B cell (primary cell): ENCODE results near the gene TTC28. TPM values are rescaled to one million over a fixed set of nuclear protein-coding genes. Genes with fewer than 3 reads are reported as not detected.

Source experiments
- ATAC-seq: fragments of 200-7000 bp; cut with Tn5 transposase; one replicate; pipeline ENCODE4 v1.10.0; 2021; ENCODE audit warnings: low read depth, mild to moderate bottlenecking, moderate number of reproducible peaks, moderate library complexity
- CTCF ChIA-PET: fragments of 350-600 bp; sonication (Branson Sonifier 250); formaldehyde crosslinking; loops from one replicate; lab custom pipeline; 2021; ENCODE audit warnings: antibody characterized with exemption, inconsistent platforms; lab: Charles Lee
- POLR2A ChIA-PET: fragments of 350-600 bp; sonication (Branson Sonifier 250); formaldehyde crosslinking; loops from one replicate; lab custom pipeline; 2021; ENCODE audit warnings: antibody characterized with exemption; lab: Charles Lee
- DNase-seq: peaks from one replicate; pipeline ENCODE4 v3.0.0; 2013
- H2AFZ ChIP-seq: 2 replicates; pipeline ENCODE4 v1.6.1; 2012; ENCODE audit warnings: mild to moderate bottlenecking, low read depth, low read length; ENCODE audit not compliant: insufficient read depth, poor library complexity, severe bottlenecking
- H3K27ac ChIP-seq, 2 donors: 1 replicate in 1 of 2; 2 replicates in 1 of 2; pipeline ENCODE4 v1.5.1; 2012 to 2013; ENCODE audit warnings: low read length in 2 of 2, mild to moderate bottlenecking in 2 of 2, moderate library complexity in 1 of 2
- H3K27me3 ChIP-seq, 4 experiments: fragments of 200-600 bp in 1 of 4; sonication (generic) in 1 of 4; replicated peaks in 1 of 4; 1 replicate in 2 of 4; 2 replicates in 2 of 4; pipeline versions ENCODE4 v1.6.1 to v1.7.0; 2013 to 2016; ENCODE audit warnings: low read length in 3 of 4, mild to moderate bottlenecking in 2 of 4, mixed read lengths in 1 of 4, moderate library complexity in 1 of 4; ENCODE audit not compliant: insufficient read depth in 4 of 4, control insufficient read depth in 3 of 4; ENCODE audit errors: control extremely low read depth in 1 of 4
- H3K36me3 ChIP-seq, 2 experiments: replicated peaks in 1 of 2; 1 replicate in 1 of 2; 2 replicates in 1 of 2; pipeline versions ENCODE4 v1.6.1 to v1.7.1; 2013; ENCODE audit warnings: low read length in 1 of 2; ENCODE audit not compliant: insufficient read depth in 2 of 2, control insufficient read depth in 1 of 2; ENCODE audit errors: control extremely low read depth in 1 of 2, extremely low read depth in 1 of 2
- H3K4me1 ChIP-seq, 2 donors: fragments of 200-600 bp in 1 of 2; sonication (generic) in 1 of 2; 1 replicate in 1 of 2; 2 replicates in 1 of 2; pipeline versions ENCODE4 v1.5.1 to v1.6.1; 2013 to 2017; ENCODE audit warnings: low read length in 2 of 2; ENCODE audit not compliant: control insufficient read depth in 2 of 2, insufficient read depth in 2 of 2
- H3K4me2 ChIP-seq: replicated peaks from 2 replicates; pipeline ENCODE3; 2012; ENCODE audit warnings: mild to moderate bottlenecking, low read depth, low read length; ENCODE audit not compliant: poor library complexity, severe bottlenecking
- H3K4me3 ChIP-seq, 5 experiments: fragments of 200-600 bp in 1 of 5; sonication (generic) in 1 of 5; 1 replicate in 3 of 5; 2 replicates in 2 of 5; pipeline versions ENCODE4 v1.5.1 to v1.7.0; 2011 to 2016; ENCODE audit warnings: low read length in 4 of 5, mild to moderate bottlenecking in 4 of 5, low read depth in 2 of 5, control low read depth in 1 of 5, moderate library complexity in 1 of 5; ENCODE audit not compliant: insufficient read depth in 1 of 5; ENCODE audit errors: control extremely low read depth in 1 of 5, extremely low read depth in 1 of 5
- H3K79me2 ChIP-seq: fragments of 200-600 bp; sonication (generic); one replicate; pipeline ENCODE4 v1.6.0; 2016; ENCODE audit warnings: low read length; ENCODE audit not compliant: control insufficient read depth, insufficient read depth
- H3K9ac ChIP-seq: fragments of 200-600 bp; sonication (generic); 2 replicates; pipeline ENCODE4 v1.6.1; 2017; ENCODE audit warnings: mild to moderate bottlenecking, low read length, moderate library complexity
- H3K9me3 ChIP-seq, 3 donors: one replicate each; pipeline versions ENCODE4 v1.6.1 to v1.7.1; 2013; ENCODE audit warnings: low read length in 2 of 3; ENCODE audit not compliant: control insufficient read depth in 2 of 3, insufficient read depth in 1 of 3; ENCODE audit errors: control extremely low read depth in 1 of 3
- H4K20me1 ChIP-seq: 2 replicates; pipeline ENCODE4 v1.6.0; 2012; ENCODE audit warnings: mild to moderate bottlenecking, low read length; ENCODE audit not compliant: insufficient read depth, control insufficient read depth, poor library complexity, severe bottlenecking
- H3K27ac Mint-ChIP-seq: one replicate; pipeline ENCODE4 v1.8.0; 2021; ENCODE audit warnings: mixed read lengths
- H3K27me3 Mint-ChIP-seq: one replicate; pipeline ENCODE4 v1.8.0; 2021; ENCODE audit warnings: mixed read lengths
- H3K4me1 Mint-ChIP-seq: one replicate; pipeline ENCODE4 v1.8.0; 2021; ENCODE audit warnings: mixed read lengths
- H3K4me3 Mint-ChIP-seq: one replicate; pipeline ENCODE4 v1.8.0; 2021; ENCODE audit warnings: mixed read lengths
- H3K9me3 Mint-ChIP-seq: one replicate; pipeline ENCODE4 v1.8.0; 2022; ENCODE audit warnings: mixed read lengths; ENCODE audit not compliant: insufficient read depth
- EZH2 ChIP-seq: IDR thresholded peaks from 2 replicates; pipeline ENCODE4 v1.6.1; 2012; ENCODE audit warnings: borderline replicate concordance, low read depth, mild to moderate bottlenecking, moderate library complexity, low read length; ENCODE audit not compliant: insufficient read depth, poor library complexity, severe bottlenecking
- WGBS: methylation state at CpG from one replicate; pipeline ENCODE4 v1.1.5; 2013; ENCODE audit warnings: missing lambda C conversion rate; ENCODE audit not compliant: insufficient coverage; 5-methylcytosine and 5-hydroxymethylcytosine counted together
- intact Hi-C: fragments of 100-400 bp; cut with micrococcal nuclease; formaldehyde crosslinking; loops from one replicate; pipeline ENCODE4 v1.10.0; 2022
- polyA plus RNA-seq: library from polyadenylated mRNA; depleted of rRNA; stranded (reverse); fragments of >200 nt; gene quantifications from 2 replicates; pipeline ENCODE4 v1.2.3, GENCODE V29; 2012
- total RNA-seq, 2 donors: library from RNA; stranded (reverse); fragments of 120-200 nt in 1 of 2; gene quantifications; 1 replicate in 1 of 2; 2 replicates in 1 of 2; pipeline versions ENCODE4 v1.2.3 to v1.2.4, GENCODE V29; 2013 to 2022
- TF ChIP-seq, protein P1 (sequence below): fragments of 200-600 bp; IDR thresholded peaks from one replicate; pipeline ENCODE4 v1.8.0; 2022; ENCODE audit warnings: antibody characterized with exemption, mild to moderate bottlenecking

Gene TTC28
- total and polyA plus RNA-seq, 2 donors (not counting 1 experiment from before 2014, with no cell fraction given) = 4.5 to 7.3 TPM

DNA sequence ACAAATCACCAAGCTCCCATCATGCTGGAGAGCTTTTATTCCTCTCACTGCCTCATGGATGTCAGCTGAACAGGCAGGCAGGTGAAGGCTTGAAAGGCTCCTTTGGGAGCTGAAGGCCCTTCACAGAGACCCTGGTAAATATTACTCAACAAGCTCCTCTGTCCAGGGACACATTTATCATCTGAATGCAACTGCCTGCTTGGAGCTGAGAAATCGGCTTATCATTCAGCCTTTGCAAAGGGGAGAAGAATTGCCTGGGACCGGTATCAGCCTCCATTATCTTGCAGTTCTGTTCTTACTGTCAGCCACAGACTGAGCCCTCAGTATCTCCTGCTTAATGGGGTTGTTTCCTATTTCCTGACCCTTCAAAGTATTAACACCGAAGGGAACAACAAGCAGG lies 646.8 kb downstream of the TTC28 start:
- H3K9me3 Mint-ChIP-seq = no peaks in the 10 kb centered on the region
- intact Hi-C loops = no loop called here
- CTCF ChIA-PET = interaction anchor here (1.2 kb wide), 1 partner anchor 13 kb away, joined by 5 read pairs; no protein-coding TSS in a partner anchor

DNA sequence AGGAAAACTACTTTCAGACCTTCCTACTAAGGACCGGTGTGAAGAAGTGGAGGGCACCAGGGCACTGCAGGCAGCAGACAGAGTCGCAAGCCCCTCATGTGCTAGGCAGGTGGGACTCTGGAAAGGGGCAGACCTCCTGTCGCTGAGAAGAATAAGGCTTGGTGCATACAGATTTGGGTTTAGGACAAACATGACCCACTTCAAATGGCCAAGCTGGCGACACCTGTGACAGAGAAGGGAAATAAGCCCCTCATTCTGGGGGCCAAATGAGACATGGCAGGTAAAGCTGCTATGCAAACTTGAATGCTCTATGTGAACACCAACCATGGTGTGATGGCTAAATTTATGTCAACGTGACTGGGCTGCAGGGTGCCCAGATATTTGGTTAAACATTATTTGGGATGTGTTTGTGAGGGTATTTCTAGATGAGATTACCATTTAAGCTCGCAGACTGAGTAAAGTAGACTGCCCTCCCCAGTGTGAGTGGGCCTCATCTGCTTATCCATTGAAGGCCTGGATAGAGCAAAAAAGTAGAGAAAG lies 648.2 kb downstream of the TTC28 start:
- Mint-ChIP-seq H3K4me3 (no peak overlapping the region), H3K9me3 (no peaks in the 10 kb centered on the region), H3K27ac (no peak overlapping the region), H3K27me3 (peaks cover 17% of the 10 kb centered on the region), H3K4me1 (no peaks in the 10 kb centered on the region)
- Histone ChIP-seq H3K4me3 (no peak overlapping the region), H3K79me2 (no peaks in the 10 kb centered on the region), H3K9ac (no peak overlapping the region), H3K9me3 (peaks cover 0 to 5% (median 0%) of the 10 kb centered on the region in 3 donors), H3K4me1 (no peaks in the 10 kb centered on the region), H3K27me3 (peaks cover 0 to 7% (median 1%) of the 10 kb centered on the region in 4 experiments), H3K4me2 (no peak overlapping the region), H3K36me3 (no peaks in the 10 kb centered on the region), H2AFZ (no peak overlapping the region), H3K27ac (no peak overlapping the region), H4K20me1 (no peaks in the 10 kb centered on the region)
- 94% methylated on average over 5 of the region's 6 CpGs for WGBS
- DNase-seq = no peak
- no peak for TF ChIP-seq EZH2
- TF ChIP-seq, protein P1, sequence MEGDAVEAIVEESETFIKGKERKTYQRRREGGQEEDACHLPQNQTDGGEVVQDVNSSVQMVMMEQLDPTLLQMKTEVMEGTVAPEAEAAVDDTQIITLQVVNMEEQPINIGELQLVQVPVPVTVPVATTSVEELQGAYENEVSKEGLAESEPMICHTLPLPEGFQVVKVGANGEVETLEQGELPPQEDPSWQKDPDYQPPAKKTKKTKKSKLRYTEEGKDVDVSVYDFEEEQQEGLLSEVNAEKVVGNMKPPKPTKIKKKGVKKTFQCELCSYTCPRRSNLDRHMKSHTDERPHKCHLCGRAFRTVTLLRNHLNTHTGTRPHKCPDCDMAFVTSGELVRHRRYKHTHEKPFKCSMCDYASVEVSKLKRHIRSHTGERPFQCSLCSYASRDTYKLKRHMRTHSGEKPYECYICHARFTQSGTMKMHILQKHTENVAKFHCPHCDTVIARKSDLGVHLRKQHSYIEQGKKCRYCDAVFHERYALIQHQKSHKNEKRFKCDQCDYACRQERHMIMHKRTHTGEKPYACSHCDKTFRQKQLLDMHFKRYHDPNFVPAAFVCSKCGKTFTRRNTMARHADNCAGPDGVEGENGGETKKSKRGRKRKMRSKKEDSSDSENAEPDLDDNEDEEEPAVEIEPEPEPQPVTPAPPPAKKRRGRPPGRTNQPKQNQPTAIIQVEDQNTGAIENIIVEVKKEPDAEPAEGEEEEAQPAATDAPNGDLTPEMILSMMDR = no peak
- intact Hi-C loops = no loop called here
- no peak for ATAC-seq
- ChIA-PET POLR2A (no interaction called here), CTCF (interaction anchor here (1.2 kb wide), 1 partner anchor 12 kb away, joined by 5 read pairs; no protein-coding TSS in a partner anchor)

More for the DNA sequence above, 646.8 kb downstream of the TTC28 start:
- Histone ChIP-seq H4K20me1 (no peaks in the 10 kb centered on the region), H2AFZ (no peak overlapping the region), H3K4me3 (no peak overlapping the region), H3K4me1 (no peaks in the 10 kb centered on the region), H3K36me3 (no peaks in the 10 kb centered on the region), H3K27ac (no peak overlapping the region), H3K4me2 (no peak overlapping the region), H3K79me2 (no peaks in the 10 kb centered on the region), H3K9me3 (peaks cover 0 to 5% (median 0%) of the 10 kb centered on the region in 3 donors), H3K27me3 (peaks cover 0 to 7% (median 1%) of the 10 kb centered on the region in 4 experiments), H3K9ac (no peak overlapping the region)
- H3K4me3 Mint-ChIP-seq = no peak overlapping the region
- POLR2A ChIA-PET = no interaction called here
- no CpG with 5 or more reads among the region's 3 CpGs for WGBS
- DNase-seq = no peak
- TF ChIP-seq, protein P1 = no peak
- TF ChIP-seq EZH2 = no peak
- H3K27ac Mint-ChIP-seq = no peak overlapping the region
- no peak for ATAC-seq
- no peaks in the 10 kb centered on the region for H3K4me1 Mint-ChIP-seq
- H3K27me3 Mint-ChIP-seq = peaks cover 23% of the 10 kb centered on the region
